Epidermal melanocyte (primary cell): Measurements from ENCODE around the gene ZNF584.
A peak's percentile ranks its signal among the peaks of the same experiment; 100 is the strongest.
"Not testable (repeated sequence)": the region's sequence is repeated elsewhere in the genome, so short reads cannot be mapped to it uniquely, and the experiment has no call there.

Source experiments
- DNase-seq: peaks from one replicate; pipeline ENCODE4 v3.0.0; 2011; ENCODE audit warnings: low spot score; ENCODE audit not compliant: insufficient read length

Gene ZNF584

DNA sequence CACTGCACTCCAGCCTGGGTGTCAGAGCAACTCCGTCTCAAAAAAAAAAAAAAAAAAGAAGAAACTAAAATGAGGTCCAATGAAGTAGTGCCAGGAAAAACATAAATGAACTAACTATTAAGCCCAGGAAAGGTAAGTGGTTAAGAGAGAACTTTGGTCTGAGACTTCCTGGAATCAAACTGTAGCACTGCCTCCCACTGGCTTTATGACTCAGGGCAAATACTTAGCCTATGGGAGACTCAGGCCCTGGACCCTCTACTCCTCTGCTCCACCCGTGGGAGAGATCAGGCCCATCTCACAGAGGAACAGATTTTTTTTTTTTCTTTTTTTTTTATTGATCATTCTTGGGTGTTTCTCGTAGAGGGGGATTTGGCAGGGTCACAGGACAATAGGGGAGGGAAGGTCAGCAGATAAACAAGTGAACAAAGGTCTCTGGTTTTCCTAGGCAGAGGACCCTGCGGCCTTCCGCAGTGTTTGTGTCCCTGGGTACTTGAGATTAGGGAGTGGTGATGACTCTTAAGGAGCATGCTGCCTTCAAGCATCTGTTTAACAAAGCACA, 4.5 kb upstream of the ZNF584 start:
- DNase-seq: not testable (repeated sequence)

DNA sequence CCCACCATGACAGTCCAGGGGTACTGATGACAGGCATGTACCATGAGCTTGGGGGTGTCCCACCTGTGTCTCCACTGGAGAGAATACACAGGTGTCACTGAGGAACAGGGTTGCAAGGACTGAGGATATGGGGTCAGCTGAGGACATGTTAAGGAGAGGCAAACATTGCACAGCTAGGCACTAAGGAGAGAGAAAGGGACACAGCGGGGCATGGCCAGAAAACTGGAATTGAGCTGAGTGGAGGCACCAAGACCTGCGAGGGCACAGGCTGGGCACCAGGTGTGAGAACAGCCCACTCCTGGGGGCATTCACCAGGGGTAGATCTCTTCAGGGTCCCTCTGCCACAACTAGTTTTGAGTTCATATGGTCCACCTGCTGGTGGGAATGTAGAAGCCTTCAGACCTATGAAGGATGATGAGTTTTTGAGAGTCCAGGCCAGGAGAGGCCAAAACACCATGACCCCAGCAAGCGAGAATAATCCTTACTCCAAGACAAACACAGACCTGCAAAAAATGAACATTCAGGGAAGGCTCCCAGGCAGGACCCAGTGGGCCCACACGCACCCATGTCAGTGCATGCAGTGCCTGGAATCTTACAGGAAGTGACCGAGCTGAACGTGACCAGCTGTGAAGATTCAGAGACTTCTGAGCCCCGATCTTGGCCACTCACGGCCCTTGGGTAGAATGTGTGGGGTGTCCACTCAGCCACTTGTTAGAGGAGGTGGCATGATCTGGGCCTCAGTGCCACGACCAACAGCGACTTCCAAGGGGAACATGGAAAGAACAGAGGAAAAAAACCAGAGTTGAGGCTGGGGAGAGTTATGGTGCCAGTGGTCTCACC, 1.4 kb upstream of the ZNF584 start:
- DNase-seq: no peak

DNA sequence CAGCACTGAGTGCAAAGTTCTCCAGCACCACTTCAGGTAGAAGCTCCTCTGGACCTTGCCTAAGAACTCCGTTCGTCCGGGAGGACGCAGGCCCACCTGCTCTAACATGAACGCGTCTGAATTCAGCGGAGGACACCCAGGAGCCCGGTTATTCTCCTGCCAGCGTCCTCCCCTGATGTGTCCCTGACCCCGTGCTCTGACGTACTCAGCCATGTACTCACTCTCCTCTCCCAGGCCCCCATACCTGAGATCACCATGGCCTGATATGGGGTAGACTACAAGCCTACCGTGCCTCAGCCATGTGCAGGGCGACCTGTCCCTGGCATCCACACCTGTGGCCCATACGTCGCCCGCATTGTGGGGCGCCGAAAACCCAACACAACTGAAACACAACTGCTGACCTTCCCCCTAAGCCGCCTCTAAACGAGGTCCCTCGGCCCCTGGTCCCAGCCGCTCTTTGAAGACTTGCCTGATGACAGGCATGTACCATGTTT, 744 bp upstream of the ZNF584 start:
- no peak for DNase-seq

DNA sequence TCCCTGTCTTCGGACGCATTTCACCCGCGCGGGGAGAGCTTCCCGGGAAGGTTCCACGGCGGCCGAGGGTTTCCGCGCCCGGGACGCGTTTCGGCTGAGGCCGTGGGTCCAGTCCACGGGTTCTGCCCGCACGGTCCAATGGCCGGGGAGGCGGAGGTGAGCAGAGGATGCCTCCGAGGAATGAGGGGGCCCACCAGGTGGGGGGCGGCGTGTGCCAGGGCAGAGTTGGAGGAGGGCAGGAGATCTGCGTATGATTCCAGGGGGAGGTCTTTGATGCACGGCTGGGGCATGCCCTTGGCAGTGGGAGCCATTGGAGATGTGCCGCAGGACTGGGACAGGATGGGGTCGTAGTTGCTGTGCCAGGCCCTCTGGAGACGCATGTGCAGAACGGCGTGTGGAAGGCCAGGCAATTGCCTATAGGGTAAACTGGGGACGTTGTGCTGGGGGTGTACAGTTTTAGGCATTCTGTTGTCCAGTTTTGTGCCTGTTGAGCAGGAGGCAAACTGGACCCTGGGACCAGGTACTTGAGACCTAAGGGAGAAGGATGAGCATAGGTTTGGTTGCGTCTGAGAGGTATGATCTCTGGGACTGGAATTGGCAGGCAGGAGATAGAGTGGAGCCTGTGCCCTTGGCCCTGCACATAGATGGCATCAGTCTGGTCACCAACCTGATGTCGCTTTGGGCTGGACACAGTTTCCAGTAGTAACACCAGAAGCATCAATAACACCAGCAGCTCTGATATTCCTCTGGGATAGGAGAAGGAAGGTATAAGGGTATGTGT, 751 bp downstream of the ZNF584 start:
- no peak for DNase-seq

DNA sequence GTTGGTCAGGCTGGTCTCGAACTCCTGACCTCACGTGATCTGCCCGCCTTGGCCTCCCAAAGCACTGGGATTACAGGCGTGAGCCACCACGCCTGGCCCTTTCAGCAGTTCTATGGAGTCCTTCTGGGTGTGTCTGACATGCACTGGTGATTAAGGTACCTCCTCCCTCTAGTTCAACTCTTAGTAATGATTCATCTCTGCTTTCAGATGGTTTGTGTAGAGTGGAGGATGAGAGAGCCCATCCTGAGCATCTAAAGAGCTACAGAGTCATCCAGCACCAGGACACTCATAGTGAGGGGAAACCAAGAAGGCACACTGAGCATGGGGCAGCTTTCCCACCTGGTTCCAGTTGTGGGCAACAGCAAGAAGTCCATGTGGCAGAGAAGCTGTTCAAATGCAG, 8.2 kb downstream of the ZNF584 start:
- no peak for DNase-seq

DNA sequence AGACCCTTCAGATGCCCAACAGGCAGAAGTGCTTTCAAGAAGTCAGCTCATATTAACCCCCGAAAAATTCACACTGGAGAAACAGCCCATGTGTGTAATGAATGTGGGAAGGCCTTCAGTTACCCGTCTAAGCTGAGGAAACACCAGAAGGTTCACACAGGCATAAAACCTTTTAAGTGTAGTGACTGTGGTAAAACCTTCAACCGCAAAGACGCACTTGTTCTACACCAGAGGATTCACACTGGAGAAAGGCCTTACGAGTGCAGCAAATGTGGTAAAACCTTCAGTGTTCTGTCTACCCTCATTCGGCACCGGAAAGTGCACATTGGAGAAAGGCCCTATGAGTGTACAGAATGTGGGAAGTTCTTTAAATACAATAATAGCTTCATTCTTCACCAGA, 8.6 kb downstream of the ZNF584 start:
- no peak for DNase-seq

DNA sequence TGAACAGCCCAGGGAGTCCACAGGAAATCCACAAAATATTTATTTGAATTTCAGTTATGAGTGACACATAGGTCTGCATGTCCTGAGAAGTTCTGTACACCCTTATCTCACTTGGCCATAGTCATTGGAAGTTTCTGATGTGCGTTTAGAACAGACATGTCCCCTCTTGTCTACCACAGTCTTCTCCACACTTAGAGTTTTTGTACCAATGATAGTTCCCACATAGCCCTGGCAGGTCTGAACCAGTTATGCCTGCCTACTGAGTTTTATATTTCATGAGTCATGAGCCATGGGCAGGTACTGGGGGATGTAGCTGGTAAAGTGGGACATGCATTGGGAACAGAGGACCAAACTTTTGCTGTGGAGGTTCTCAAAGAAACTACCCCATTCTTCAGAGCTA, 20.2 kb downstream of the ZNF584 start:
- DNase-seq: no peak

DNA sequence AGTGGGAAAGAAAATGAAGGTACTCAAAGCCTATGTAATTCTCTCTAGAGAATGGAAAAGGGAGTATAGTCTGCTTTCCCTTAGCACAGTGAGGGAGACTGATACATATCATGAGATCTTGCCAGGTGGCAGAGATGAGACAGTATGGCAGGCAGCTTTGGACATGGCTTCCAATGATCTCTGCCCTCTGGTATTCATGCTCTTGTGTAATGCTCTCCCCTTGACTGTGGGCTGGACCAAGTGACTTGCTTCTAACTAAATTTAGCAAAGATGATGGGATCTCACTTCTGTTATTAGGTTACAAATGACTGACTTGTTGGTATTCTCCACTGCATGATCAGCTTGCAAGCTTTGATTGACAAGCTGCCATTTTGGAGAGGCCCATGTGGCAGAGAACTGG, 21.3 kb downstream of the ZNF584 start:
- no peak for DNase-seq

DNA sequence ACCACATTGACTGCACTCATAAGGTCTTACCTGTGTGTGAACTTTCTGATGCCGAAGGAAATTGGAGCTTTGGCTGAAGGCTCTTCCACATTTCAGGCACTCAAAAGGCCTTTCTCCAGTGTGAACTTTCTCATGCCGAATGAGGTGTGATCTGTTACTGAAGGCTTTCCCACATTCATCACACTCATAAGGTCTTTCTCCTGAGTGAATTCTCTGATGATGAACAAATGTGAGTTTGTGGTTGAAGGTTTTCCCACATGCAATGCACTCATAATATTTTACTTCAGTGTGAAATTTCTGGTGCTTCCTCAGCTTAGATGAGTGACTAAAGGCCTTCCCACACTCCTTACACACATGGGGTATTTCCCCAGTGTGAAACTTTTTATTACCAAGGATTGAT, 25.8 kb downstream of the ZNF584 start:
- DNase-seq: no peak

DNA sequence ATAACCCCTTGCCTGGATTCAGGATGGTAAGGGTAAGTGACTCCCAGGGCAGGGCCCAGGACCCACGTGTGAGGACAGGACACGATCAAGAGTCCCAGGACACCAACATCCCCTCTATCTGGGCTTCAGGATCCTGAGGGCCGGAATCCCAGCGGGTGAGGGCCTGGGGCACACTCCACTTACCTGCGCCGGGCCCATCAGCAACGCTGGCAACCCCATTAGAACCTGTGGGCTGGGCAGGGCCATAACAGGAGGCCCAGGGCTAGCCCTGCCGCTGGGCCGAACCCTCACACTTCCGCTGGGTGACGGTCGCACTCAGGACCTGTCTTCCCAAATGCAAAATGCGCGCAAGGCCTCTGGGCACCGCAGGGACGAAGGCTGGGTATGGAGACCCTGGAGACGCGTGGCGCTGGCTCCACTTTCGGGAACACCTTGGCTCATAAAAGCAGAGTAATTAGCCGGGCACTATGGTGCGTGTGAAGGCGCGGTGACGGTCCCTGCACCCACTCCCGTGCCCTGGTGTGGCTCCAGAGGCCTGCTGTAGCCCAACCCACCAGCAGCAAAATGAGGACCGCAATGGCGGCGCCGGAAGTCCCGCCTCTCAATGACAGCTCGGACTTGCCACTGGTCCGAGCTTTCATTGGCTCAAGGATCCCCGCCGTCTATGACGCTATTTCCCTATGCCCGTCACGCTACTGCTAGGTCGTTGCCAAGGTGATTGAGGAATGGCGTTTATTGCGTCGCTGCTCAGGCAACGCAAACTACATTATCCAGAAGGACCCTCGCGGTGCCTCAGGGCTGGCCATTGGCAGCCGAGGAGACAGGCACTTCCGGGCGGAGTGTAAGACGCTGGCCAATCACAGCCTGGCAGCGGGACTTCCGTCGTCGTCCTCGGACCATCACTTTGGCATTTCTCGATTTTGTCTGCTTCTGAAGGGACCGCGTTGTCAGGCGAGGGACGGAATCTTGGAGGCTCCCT, 31.4 kb downstream of the ZNF584 start, which contains the start of gene ZNF132:
ZNF132 (minus strand) TSS at position 578 of the 979 bp plus-strand sequence; CDS start at position 246, 332 bp downstream.
- DNase-seq: peak; percentile 98

DNA sequence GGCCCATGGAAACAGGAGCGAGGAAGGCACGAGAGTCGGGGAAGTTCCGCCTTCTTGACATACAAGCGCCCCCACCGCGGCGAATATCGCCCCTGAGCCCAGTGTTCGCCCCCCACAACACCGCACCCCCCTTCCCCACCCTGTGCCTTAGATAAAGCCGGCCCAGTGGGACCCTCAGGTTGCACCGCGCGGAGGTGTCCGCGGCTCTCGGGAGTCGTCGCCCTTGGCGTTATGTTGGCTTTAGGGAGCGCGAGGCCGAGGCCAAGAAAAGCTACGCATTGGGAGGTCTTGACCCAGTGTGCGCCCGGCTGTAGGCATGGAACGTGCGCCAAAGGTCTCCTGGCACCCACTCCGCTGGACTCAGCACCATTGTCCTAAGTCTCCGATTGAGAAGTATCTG, 32.1 kb downstream of the ZNF584 start:
- DNase-seq: no peak

DNA sequence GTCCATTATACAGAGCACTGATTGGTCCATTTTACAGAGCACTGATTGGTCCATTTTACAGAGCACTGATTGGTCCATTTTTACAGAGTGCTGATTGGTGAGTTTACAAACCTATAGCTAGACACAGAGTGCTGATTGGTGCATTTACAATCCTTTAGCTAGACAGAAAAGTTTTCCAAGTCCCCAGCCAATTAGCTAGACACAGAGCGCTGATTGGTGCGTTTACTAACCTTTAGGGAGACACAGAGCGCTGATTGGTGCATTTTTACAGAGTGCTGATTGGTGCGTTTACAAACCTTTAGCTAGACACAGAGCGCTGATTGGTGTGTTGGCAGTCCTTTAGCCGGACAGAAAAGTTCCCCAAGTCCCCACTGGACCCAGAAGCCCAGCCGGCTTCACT, 34.5 kb downstream of the ZNF584 start:
- not testable (repeated sequence) for DNase-seq

DNA sequence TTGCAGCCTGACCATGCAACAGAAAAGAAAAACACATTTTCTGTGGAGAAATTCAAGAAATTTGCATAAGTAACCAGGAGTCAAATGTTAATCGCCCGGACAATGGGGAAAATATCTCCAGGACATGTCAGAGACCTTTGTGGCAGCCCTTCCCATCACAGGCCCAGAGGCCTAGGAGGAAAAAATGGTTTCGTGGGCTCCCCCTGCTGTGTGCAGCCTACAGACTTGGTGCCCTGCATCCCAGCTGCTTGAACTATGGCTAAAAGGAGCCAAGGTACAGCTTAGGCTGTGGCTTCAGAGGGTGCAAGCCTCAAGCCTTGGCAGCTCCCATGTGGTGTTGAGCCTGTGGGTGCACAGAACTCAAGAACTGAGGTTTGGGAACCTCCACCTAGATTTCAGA, 40.4 kb downstream of the ZNF584 start:
- DNase-seq: not testable (repeated sequence)

DNA sequence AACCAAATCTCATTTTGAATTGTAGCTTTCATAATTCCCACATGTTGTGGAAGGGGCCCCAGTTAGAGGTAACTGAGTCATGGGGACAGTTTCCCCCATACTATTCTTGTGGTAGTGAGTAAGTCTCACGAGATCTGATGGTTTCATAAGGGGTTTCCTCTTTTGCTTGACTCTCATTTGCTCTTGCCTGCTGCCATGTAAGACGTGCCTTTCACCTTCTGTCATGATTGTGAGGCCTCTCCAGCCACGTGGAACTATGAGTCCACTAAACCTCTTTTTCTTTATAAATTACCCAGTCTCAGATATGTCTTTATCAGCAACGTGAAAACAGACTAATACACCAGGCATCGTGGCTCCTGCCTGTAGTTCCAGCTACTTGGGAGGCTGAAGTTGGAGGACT, 41.5 kb downstream of the ZNF584 start:
- not testable (repeated sequence) for DNase-seq

DNA sequence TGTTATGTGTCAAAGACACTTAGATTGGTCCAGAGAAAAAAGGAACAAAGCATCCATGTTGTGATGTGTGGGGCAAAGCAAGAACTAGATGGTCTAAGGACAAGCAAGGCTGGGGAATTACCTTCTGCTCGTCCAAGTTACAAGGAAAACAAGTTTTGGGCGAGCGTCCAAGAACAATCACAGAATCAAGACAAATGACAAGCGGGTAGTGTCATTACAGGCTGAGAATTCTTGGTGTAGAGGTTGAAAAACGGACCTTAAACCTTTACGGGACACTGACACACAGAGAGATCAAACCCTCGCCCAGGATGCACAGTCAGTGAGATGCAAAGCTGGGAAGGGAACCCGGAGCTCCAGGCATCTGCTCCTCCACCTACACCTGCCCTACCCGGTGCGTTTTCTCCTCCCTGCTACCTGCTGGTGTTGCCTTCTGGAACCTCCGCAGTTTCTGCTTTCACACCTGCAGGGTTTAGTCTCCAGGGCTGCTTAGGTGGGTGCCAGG, 42.5 kb downstream of the ZNF584 start:
- DNase-seq: no peak

DNA sequence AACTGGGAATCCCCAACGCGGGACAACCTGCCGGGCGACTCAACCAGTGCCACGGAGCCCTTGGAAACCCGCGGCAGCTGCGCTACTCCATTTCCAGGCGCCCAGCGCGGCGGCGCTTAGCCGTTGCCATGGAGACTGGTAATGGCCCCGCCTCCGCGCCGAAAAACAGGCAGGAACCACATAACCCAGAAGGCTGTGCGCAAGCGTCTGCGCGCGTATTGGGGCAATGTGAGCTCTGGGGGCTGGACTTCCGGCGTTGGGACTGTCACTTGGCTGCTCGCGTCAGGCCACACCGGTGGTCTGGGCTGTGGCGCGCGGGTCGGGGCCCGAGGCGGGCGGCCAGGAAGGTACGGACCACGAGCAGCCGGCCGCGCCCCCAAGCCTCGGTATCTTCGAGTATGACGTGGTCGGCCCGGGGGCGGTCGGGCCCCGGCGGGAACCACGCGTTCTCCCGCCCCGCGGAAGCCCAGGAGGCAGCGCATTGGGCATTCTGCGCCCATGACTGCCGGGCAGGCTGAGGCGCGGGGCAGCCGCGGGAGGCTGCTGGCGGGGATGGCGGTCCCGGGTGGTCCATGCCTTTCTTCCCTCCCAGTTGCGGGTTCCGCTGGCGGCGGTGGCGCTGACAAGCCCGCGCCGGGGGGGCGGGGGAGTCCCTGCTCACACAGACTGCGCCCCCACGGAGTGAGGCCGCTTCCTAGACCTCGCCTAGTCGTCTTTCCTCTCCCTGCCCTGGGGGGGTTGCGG, 43.1 kb downstream of the ZNF584 start, which contains the start of gene ZNF324B:
ZNF324B (plus strand) TSS at position 265 of the 744 bp plus-strand sequence. CDS start 2,080 bp downstream, outside the sequence.
- peak; percentile 96 for DNase-seq

DNA sequence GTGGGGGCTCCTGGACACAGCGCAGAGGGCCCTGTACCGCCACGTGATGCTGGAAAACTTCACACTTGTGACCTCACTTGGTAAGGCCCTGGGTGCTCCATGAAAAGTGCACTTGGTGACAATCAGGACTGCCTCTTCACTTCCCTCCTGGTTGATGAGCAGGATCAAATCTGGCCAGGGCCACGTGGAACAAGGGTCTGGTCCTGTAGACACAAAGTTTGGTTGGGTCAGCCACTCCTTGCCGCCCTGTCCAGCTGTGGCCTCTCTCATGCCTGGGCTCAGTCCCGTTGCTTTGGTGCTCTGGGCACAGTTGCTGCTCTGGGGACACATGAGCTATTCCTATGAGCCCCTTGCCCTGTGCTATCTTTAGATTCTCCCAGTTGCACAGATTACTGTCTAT, 45.3 kb downstream of the ZNF584 start:
- DNase-seq: no peak

DNA sequence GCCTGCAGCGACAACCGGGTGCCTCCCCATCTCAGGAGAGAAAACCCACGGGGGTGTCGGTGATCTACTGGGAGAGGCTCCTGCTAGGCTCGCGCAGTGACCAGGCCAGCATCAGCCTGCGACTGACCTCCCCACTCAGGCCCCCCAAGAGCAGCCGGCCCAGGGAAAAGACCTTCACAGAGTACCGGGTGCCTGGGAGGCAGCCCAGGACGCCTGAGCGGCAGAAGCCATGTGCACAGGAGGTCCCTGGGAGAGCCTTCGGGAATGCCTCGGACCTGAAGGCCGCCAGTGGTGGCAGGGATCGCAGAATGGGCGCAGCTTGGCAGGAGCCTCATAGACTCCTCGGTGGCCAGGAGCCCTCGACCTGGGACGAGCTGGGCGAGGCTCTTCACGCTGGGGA, 46.9 kb downstream of the ZNF584 start:
- no peak for DNase-seq

DNA sequence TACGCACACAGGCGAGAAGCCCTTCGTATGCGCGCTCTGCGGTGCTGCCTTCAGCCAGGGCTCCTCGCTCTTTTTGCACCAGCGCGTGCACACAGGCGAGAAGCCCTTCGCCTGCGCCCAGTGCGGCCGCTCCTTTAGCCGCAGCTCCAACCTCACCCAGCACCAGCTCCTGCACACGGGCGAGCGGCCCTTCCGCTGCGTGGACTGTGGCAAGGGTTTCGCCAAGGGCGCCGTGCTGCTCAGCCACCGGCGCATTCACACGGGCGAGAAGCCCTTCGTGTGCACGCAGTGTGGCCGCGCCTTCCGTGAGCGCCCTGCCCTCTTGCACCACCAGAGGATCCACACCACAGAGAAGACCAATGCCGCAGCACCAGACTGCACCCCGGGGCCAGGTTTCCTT, 47.7 kb downstream of the ZNF584 start:
- DNase-seq: no peak

DNA sequence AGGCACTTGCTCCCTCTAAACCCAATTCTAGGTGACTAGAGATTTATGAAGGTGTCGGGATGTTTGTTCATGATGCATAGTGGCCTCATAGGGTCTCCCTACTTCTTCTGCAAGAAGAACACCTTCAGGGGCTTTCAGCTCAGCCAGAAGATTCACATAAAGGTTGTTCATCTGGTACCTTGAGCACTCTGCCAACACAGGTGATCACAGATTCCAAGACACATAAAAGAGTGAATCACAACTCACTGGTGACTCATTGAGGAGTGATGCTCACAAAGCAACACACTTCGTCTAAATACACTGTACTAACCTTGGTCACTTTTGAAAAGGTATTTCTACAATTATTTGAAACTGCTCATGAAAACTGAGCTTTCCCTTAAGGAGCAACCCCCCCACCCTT, 51.6 kb downstream of the ZNF584 start:
- DNase-seq: no peak
